Right ventricle myocardium inferior (tissue), 1 donor: ENCODE results near the gene C2orf76. TPM values are rescaled to one million over a fixed set of nuclear protein-coding genes. Genes with fewer than 3 reads are reported as not detected.
"Not testable (repeated sequence)": the region's sequence is repeated elsewhere in the genome, so short reads cannot be mapped to it uniquely, and the experiment has no call there.

Experiments used
- ATAC-seq: fragments of 200-7000 bp; cut with Tn5 transposase; one replicate; pipeline ENCODE4 v1.9.1; 2020; ENCODE audit warnings: mild to moderate bottlenecking, moderate library complexity
- DNase-seq: peaks from one replicate; pipeline ENCODE4 v3.0.0; 2021; ENCODE audit errors: missing footprints
- intact Hi-C: fragments of 100-400 bp; cut with DNase I; formaldehyde crosslinking; loops from one replicate; pipeline ENCODE4 v1.11.0; 2022
- total RNA-seq: library from RNA; stranded (reverse); fragmentation: NEBNext Ultra II Directional; extraction: Animal tissue kit (Norgen Biotek cat#: 25700); gene quantifications from one replicate; pipeline ENCODE4 v1.2.1, GENCODE V29; 2021
- donor health status: DM: no; HTN: yes; CAD: no; lungs with severe emphysema.

The C2orf76 gene
- total RNA-seq, 1 donor from 2014 or later: 6.8 TPM

DNA sequence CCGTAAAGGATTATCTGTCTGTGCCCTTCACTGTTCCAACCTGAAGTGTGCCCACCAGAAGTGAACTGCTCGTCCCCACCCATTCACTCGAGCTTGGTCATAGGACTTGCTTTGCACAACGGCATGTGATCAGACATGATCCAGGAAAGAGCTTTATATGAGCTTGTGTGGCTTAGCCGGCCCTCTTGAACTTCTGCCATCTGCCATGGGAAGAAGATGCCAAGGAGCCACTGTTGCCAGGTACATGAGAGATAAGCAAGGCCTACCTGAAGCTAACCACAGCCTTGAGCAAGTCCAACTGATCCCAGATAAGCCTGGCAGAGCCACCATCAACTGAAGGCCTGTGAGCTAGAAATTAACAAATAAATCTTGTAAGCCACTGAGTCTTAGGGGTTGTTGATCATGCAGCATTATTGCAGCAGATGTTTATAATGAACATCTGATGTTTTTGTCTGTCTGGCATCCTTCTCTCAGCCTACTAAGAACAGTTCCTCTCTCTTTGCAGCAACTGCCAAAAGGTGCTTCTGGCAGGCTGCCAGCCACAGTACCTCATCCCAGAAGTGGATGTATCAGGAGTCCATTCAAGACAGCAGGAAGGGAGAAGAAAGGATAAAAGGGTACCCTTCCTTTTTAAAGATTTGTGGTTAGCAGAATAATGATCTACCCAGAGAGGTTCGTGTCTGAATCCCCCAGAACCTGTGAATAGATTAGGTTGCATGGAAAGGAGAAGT lies 16.9 kb upstream of the C2orf76 start:
- intact Hi-C loops: no loop called here
- DNase-seq (no peak), ATAC-seq (no peak)

DNA sequence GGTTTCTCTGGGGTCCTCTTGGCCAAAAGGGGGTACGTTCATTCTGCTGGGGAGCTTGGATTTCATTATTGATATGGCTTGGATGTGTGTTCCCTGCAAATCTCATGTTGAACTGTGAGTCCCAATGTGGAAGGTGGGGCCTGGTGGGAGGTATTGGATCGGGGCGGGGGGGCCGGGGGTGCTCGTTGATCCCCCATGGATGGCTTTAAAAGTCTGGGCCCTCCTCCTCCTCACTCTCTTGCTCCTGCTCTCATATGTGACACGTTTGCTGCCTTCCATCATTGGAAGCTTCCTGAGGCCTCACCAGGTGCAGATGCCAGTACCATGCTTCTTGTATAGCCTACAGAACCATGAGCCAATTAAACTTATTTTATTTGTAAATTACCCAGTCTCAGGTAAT lies 11.9 kb upstream of the C2orf76 start:
- ATAC-seq: no peak
- no peak for DNase-seq
- intact Hi-C loops: no loop called here

DNA sequence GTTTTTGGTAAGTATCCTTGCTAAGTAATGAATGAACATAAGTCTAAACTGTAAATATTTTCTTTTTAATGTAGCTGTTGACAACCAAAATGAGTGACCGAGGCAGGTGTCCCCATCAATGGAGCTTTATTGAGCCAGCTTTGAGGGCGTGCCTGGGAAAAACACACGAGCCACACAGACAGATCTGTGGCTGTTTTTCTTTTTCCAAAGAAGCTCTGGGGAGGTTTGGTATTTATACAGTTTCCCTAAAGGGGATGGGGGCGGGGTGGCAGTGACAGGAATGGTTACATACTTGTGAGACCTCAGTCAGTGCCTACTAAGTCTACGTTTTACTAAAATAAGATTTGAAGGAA lies 11.3 kb upstream of the C2orf76 start:
- ATAC-seq: no peak
- DNase-seq: no peak
- intact Hi-C loops: no loop called here

GRCh38 chr2:119377294-119377992 lies 10.8 kb upstream of the C2orf76 start:
- ATAC-seq: no peak
- no peak for DNase-seq
- intact Hi-C loops: no loop called here

- intact Hi-C loops: no loop called here
- ATAC-seq (no peak), DNase-seq (no peak)
Observed at GRCh38 chr2:119376810-119377209, 10.2 kb upstream of the C2orf76 start.

- DNase-seq, ATAC-seq, intact Hi-C loops: not testable (repeated sequence)
Observed at GRCh38 chr2:119376406-119376805, 9.8 kb upstream of the C2orf76 start.

DNA sequence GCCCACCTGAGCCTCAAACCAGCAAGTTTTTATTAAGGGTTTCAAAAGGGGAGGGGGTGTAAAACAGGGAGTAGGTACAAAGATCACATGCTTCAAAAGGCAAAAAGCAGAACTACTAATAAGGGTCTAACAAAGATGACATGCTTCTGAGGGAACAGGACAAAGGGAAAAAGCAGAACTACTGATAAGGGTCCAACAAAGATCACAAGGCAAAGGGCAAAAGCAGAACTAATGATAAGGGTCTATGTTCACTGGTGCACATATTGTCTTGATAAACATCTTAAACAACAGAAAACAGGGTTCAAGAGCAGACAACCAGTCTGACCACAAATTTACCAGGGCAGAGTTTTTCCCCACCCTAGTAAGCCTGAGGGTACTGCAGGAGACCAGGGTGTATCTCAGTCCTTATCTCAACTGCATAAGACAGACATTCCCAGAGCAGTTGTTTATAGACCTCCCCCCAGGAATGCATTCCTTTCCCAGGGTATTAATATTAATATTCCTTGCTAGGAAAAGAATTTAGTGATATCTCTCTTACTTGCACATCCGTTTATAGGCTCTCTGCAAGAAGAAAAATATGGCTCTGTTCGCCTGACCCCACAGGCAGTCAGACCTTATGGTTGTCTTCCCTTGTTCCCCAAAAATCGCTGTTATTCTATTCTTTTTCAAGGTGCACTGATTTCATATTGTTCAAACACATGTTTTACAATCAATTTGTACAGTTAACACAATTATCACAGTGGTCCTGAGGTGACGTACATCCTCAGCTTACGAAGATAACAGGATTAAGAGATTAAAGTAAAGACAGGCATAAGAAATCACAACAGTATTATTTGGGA lies 7.5 kb upstream of the C2orf76 start:
- ATAC-seq, intact Hi-C loops, DNase-seq: not testable (repeated sequence)

DNA sequence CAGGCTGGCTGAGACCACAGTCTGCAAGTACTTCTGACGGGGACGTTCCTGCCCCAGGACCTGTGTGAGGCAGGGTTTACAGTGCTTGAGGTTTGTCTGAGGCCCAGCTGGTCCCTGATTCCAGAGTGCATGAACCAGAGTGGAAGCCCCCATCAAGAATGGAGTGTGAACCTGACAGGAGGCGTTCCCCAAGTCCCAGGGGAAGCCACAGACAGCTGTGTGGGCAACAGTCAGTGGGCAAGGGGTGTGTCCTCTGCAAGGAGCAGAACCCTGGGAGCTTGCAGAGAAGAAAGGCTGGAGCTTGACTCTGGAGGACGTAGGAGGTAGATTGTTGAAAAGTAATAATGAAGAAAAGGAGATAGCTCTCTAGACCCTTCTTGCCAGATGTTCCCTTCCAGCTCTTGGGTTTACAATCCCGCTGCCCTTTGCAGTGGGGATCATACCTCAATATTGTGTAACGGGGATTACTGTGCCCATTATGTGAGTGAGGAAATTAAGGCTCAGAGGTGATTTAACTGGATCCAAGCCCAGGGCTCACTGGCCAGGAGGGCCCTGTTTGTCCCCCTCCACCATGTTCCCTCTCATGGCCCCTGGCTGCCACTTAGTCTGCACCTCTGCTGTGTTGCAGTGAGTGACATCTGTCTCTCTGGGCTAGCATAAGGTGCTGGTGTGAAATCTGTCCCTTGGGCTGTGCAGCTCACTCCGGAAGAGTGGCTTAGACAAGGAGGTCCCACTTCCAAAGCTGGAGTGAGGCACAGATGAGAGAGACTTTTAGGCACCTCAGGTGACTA lies 6.3 kb upstream of the C2orf76 start:
- no peak for DNase-seq
- intact Hi-C loops: no loop called here

DNA sequence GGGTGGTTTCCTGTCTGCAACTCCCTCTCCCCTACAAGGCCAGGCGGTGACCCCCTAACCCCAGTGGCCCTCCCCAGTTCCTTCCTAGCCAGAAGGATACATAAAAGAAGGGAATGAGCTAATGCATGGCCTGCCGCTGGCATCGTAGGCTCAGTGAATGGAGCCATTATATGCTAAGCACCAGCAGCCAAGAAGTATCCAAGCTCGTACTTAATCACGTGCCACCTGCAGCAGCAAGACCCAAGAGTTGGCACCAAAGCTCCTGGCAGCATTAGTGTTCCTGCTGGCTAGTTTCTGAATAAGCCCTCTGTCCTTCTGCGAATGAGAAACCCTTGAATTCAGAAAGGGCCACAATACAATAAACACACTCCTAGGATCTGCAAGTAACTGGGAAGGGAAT lies 4.5 kb upstream of the C2orf76 start:
- ATAC-seq (no peak), DNase-seq (no peak)
- intact Hi-C loops: no loop called here

More for the DNA sequence above, 6.3 kb upstream of the C2orf76 start:
- ATAC-seq: no peak

DNA sequence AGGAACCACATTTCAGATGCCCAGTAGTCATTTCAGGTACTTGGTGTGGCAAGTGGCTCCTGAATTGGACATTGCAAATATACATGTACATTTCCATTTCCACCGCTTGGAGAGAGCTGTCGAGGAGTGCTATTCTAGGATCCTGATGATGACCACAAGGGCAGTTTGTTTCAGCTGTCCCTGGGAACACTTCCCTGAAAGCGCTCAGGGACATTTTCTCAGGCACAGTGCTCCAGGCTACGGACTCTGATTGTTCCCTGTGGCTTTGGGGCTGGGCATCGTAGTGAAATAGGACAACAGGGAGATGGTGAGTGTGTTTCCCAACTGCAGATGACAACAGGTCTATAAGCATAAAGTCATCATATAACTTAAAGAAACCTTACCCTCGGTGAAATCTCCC lies 3.2 kb upstream of the C2orf76 start:
- intact Hi-C loops: loop anchor here (10.0 kb wide), 1 partner anchor 55 kb away; no protein-coding TSS in a partner anchor
- DNase-seq (no peak), ATAC-seq (no peak)

DNA sequence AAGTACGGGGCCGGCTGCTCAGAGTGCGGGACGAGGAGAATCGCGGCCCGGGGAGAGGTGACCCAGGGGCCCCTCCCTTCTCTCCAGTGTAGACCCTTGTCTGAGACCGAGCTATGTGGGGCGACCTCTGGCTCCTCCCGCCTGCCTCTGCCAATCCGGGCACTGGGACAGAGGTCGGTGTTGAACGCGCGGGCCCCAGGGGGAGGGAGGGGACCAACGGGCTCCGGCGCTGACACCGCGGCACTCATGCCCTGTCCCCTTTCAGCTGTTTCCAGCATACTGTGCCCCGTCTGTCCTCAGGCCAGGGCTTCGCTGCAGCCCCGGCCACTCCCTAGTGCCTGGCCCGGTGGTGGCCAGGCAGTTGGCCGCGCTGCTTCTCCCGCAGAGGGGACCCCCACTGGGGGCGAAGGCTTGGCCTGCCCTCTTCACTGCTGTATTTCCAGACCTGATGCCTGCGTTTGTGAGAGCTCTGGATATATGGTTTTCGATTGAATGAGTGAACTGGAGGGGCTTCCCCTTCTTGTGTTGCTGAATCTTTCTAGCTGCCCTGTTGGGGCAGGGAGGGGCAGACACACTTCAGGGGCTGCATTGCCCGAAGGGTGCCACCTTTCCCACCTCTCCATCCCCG lies 952 bp upstream of the C2orf76 start:
- intact Hi-C loops: loop anchor here (1.0 to 10.0 kb wide), 3 partner anchors 20 to 53 kb away; no protein-coding TSS in a partner anchor

DNA sequence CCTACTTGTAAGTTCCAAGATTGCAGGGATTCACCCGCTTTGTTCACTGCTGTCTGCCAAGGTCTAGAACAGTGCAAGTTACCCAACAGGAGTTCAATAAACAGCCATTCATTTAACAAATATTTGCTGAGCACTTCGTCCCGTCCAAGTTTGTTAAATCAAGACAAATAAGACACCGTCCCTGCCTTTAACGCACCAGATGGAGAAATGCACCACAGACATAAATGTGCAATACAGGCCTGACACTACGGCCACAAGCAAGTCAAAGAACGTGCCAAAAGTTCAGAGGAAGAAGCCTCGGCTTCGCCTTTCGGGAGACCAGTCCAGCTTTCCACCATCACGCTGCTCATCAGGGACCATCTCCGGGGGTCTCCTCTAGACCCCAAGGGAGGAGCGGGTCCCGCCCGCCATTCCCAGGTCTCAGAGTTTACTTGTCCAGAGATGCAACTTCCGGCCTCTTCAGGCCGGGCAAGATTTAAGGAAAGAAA lies 429 bp downstream of the C2orf76 start:
- intact Hi-C loops: loop anchor here (2.0 to 10.0 kb wide), 2 partner anchors 37 to 51 kb away; no protein-coding TSS in a partner anchor
- DNase-seq (no peak), ATAC-seq (peak; percentile 0)

More for the DNA sequence above, 952 bp upstream of the C2orf76 start:
- peak; percentile 82 for DNase-seq
- peak; percentile 50 for ATAC-seq

GRCh38 chr2:119365436-119365835 lies 1.2 kb downstream of the C2orf76 start:
- intact Hi-C loops: loop anchor here (10.0 kb wide), 1 partner anchor 51 kb away; no protein-coding TSS in a partner anchor
- no peak for ATAC-seq
- DNase-seq: no peak

DNA sequence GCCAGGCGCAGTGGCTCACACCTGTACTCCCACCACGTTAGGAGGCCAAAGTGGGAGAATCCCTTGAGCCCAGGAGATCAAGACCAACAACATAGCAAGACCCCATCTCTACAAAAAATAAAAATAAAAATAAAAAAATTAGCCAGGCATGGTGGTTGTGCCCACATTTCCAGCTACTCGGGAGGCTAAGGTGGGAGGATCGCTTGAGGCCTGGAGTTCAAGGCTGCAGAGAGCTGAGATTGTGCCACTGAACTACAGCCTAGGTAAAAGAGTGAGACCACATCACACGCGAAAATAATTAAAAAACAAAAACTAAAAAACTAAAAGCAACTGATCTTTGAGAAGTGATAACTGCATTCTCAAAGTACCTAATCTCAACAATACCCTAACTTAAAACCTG lies 1.8 kb downstream of the C2orf76 start:
- no peak for DNase-seq
- intact Hi-C loops: loop anchor here (10.0 kb wide), 1 partner anchor 50 kb away; no protein-coding TSS in a partner anchor
- ATAC-seq: no peak

GRCh38 chr2:119360423-119360966 lies 6.1 kb downstream of the C2orf76 start:
- ATAC-seq (no peak), DNase-seq (no peak)
- intact Hi-C loops: loop anchor here (10.0 kb wide), 1 partner anchor 46 kb away; no protein-coding TSS in a partner anchor

GRCh38 chr2:119359774-119360173 lies 6.9 kb downstream of the C2orf76 start:
- ATAC-seq (no peak), DNase-seq (no peak)
- intact Hi-C loops: loop anchor here (10.0 kb wide), 1 partner anchor 45 kb away; no protein-coding TSS in a partner anchor

- ATAC-seq (no peak), DNase-seq (no peak)
- intact Hi-C loops: no loop called here
Observed at GRCh38 chr2:119354860-119355259, 11.8 kb downstream of the C2orf76 start.
